HPDE6-E6E7 (cell line): ENCODE data around the gene OAT.

Experiments used
- DNase-seq: peaks from one replicate; pipeline ENCODE4 v3.0.0; 2011; ENCODE audit warnings: missing footprints; ENCODE audit errors: extremely low spot score

The OAT gene

DNA sequence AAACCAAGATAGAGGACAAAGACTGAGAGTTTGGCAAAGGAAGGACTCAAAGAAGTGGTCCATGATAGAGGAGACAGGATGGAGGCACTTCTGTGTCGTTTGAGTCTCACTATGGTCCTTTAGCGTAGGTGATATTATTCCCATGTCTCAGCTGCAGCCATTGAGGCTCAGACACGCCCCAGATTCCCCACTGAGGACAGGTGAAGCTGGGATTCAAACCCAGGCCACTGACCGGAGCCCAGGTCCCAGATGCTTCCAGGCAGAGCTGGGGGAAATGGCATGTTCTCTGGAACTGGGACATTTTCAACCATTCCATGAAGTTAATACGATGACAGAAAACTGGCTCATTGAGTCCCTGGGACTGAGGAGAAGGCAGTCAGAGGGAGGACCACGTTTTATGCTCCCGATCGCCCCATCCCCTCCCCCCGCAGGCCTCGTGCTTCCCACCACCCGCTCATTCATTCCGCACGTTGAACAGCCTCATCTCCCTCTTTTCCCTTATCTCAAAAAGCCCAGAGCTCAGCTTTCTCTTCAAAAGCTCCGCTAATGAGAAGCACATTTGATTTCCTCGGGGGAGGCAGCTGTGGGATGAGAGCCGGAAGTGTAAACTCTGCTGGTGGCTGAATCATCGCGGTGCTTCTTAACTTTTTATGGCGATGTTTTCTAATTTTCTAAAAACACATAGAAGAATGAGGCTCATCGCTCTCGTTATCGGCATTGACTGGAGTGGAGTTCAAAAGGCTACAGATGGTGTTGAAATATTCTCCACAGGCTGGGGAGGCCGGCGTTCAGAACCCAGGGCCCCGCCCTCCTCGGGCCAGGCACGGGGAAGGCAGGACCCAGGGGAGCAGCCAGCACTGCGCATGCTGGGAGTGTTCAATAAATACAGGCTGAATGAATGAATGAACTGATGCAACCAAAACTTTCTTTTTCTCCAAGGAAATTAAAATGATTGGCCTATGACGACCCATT is 64.0 kb downstream of the OAT start:
- peak; percentile 58 for DNase-seq

DNA sequence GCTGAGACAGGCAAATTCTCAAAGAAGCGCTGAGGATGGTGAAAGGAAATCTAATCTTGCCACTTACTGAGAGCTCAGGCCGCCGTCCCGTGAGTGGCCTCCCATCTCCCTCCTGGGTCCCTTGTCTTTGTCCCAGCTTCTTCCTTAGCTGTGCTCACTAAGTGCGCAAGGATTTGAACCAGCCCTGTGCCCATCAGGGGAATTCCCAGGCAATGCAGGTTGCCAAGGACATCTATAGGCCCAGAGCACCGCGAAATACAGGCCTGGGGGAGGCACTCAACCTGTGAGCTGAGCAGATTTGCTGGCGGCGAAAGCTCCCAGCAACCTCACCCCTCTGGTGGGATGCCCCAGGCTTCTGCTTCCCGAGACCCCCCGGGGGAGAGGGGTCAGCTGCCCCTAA is 64.8 kb downstream of the OAT start:
- no peak for DNase-seq

DNA sequence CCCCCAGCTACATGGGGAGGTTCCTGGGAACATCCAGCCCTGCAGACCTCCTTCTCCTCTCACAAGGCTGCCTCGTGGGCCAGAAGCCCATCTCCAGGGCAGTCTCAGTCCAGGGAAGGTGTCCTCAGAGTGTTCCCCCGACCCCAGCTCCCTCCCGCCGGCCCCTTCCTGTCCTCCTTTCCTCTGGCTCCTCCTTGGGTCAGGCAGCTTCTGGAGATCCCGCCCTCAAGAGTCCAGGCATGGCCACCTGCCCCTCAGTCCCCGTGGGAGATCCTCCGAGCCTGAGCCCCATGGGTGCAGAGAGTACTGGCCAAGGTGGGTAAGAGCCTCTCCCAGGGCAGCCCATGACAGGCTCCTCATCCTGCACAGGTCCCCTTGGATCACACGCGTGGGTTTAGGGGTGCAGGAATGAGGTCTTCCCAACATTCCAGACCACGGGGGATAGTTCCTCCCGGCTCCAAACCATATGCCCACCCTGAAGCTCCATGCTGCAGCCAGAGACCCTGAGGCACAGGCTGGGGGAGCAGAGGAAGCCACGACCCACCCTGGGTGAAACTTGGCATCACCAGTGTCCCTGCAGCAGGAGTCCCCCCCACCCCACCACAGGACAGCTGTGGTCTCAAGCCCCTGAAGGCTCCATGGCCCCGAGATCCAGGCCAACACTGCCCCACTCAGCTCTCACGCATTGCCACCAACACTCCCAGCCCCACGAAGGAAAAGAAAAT is 65.5 kb downstream of the OAT start:
- DNase-seq: no peak

DNA sequence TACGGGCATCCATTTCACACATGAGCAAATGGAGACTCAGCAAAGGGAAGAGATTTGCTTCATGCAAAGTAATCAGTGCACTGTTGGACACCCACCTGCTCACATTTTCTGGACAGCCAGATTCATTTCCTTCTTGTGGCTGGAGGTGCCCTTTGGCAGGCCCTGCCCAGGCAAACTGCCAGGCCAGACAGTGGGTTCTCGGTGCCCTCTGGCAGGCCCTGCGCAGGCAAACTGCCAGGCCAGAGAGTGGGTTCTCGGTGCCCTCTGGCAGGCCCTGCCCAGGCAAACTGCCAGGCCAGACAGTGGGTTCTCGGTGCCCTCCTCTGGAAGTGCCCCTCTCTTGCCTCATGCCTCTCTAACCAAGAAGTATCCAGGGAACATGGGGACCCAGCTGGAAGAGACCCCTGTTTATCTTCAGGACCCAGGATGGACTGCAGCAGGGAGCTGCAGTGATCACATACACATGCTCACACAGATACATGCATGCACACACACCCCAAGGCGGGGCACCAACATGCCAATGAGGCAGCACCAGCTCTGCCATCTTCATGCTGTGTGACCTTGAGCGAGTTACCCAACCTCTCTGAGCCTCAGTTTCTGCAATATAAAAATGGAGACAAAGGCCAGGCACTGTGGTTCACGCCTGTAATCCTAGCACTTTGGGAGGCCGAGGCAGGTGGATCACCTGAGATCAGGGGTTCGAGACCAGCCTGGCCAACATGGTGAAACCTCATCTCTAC is 67.1 kb downstream of the OAT start:
- no peak for DNase-seq

DNA sequence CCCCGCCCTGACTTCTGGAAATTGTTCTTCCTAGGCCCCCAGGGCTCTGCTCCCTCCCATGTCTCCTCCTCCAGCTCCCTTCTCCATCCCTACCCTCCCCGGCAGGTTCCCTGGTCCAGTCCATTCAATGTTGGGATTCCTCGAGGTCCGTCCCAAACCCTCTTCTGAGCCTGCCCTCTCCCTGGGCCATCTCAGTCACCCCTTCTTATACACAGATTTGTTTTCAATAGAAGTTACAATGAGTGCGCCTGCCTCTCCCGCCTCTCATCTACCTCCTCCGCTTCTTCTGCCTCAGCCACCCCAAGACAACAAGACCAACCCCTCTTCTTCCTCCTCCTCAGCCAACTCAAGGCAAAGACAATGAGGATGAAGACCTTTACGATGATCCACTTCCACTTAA is 67.9 kb downstream of the OAT start:
- DNase-seq: no peak

DNA sequence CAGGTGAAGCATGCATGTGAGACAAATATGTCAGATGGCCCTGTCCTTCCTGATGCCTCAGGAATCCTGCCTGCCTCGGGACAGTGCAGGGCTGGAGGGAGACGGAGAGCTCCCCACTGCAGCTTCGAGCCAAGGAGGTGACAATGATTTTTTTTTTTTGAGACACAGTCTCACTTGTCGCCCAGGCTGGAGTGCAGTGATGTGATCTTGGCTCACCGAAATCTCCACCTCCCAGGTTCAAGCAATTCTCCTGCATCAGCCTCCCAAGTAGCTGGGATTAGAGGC is 68.8 kb downstream of the OAT start:
- no peak for DNase-seq

DNA sequence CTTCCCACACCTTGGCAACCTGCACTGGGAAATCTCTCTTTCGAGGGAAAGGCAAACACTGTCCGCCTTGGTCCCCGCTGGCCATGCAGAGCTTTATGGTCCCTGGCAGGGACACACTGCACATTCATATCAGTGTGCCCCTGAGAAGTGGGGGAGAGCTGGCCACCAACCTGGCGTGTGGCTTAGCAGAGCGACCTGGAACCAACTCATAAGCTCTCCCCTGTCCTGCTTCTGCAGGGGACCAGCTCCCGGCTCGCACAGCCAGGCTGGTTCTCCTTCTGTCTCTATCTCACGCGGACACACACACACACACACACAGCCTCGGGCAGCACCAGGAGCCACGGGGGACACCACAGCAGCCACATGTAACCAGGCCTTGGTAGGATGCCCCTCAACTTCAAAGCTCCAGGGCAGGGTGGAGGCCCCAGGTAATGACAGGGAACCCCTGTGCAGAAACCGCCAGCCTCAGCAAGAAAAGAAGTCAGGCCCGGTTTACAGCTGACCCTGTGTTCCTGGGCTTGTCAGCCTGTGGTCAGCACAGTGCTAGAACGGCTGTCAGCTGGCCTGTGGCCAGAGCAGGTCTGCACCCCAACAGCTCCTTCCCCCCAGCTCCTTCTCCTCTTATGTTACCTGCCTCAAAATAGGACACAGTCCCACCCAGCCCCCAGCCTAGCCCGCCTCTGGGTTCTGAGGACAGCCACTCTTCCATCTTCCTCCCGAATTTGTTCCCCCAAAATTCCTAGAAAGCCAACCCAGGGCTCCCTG is 69.3 kb downstream of the OAT start:
- DNase-seq: no peak

DNA sequence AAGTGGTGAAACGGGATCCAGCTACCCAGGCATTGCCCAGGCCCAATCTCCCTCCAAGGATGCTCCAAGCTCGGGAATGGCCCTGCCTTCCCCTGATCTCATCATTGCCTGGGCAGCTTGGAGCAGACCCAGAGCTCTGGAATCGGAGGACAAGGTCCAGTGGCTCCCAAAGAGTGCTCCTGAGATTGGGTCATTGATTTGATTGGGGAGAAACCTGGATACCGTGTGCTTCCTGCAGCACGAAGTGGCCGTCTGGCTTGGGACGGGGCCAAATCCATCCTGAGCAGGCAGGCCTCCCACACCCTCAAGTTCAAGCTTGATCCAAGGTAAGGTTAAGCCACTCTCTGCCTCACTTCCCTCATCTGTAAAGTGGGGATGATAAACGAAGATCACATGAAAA is 69.9 kb downstream of the OAT start:
- DNase-seq: no peak

DNA sequence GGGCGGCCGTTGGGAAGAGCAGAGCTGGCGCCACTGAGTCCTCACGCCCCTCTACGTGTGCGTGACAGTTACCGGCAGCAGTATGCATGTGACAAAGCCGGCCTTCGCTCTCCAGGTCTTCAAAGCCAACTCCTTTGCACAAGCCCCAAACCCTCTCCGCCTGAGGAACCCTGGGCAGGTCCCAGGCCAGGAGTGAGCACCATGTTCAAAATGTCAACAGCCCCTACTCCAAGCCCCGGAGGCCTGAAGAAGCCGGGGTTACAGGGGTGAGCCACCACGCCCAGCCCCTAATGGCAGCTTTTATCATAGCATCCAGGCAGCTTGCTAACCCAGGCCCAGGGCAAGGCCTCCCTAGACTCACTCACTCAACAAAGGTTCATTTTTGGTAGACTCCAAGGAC is 70.8 kb downstream of the OAT start:
- no peak for DNase-seq
